HG03521 (cell line): ENCODE measurements around the gene NRXN3.

Experiments used
- ATAC-seq: cut with Tn5 transposase; IDR thresholded peaks from one replicate; pipeline ENCODE4 v1.9.1; 2021; ENCODE audit warnings: mild to moderate bottlenecking, moderate library complexity; ENCODE audit not compliant: unreplicated experiment

Gene NRXN3

GRCh38 chr14:79304279-79304678 lies 1134.1 kb downstream of the NRXN3 start:
- ATAC-seq: no peak

DNA sequence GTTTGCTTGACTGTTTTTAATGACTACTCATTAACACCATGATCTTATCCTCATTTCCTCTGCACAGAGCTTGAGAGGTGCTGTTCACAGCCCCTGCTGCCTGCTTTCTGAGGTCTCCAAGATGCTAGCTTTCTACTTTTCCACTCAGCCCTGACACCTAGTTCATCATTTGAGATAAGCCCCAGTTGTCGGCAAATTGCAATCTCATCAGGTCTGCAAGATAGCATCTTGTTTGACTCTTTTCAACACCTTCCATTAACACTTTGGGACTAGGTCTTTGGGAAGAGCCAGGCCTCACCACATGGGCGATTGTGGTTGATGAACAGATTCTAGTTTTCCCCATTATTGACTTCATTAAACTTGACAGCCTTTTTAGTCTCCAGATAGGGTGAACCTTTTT lies 1136.4 kb downstream of the NRXN3 start:
- ATAC-seq: no peak

DNA sequence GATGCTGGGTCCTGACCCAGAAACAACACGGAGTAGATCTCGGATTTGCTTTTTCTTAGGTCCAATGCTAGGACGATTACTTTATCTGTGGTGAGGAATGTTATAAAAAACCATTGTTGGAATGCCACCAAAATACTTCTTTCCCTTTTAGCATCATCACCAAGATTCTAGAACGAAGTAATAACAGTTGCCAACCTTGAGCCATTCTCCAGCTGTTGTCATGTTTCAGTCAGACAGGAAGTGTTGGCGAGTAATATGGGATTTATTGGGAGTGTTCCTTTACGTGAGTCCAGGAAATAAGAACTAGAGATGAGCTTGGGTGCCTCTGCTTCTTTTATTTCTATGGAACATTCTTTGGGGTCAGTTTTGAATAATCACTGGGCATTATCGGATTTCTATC lies 1148.2 kb downstream of the NRXN3 start:
- no peak for ATAC-seq

GRCh38 chr14:79320561-79320960 lies 1150.4 kb downstream of the NRXN3 start:
- no peak for ATAC-seq

DNA sequence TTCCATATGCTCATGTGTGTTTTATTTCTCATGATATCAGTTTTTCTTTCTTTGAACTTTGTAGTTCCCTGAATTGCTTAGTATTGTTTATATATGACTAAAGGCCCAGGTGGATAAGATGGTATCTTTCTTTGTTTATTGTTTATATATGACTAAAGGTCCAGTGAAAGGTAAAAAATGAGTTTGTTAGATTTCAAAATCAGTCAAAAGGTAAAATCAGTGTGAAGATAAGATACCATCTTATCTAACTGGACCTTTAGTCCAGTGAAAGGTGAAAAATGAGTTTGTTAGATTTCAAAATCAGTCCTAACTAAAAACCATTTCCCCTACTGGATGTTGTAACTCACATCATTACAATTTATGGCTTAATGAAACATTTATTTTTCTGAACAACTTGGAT lies 1150.9 kb downstream of the NRXN3 start:
- no peak for ATAC-seq

GRCh38 chr14:79325071-79325470 lies 1154.9 kb downstream of the NRXN3 start:
- ATAC-seq: no peak

DNA sequence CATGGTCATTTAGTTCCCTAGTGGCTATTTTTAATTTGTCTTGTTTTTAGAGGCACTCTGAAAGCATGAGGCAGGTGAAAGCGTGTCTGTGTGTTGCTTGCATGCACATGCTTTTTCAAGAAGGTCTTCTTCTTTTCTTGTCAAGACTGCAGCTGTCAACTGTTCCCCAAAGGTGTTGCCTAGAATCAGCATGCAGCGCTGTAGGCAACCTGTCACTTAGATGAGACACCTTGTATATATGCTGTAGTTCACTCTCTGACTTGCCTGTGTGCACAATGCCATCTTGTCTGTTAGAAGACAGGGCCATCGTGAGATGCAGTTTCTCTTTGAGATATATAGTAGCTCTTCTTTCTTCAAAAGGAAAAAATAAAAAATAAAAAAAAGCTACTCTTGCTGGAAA lies 1155.4 kb downstream of the NRXN3 start:
- ATAC-seq: no peak

GRCh38 chr14:79328863-79329262 lies 1158.7 kb downstream of the NRXN3 start:
- no peak for ATAC-seq

- ATAC-seq: no peak
Measured at GRCh38 chr14:79331830-79332229, 1161.7 kb downstream of the NRXN3 start.

GRCh38 chr14:79332504-79333197 lies 1162.5 kb downstream of the NRXN3 start:
- no peak for ATAC-seq

- ATAC-seq: no peak
Measured at GRCh38 chr14:79333198-79333546, 1163.0 kb downstream of the NRXN3 start.

DNA sequence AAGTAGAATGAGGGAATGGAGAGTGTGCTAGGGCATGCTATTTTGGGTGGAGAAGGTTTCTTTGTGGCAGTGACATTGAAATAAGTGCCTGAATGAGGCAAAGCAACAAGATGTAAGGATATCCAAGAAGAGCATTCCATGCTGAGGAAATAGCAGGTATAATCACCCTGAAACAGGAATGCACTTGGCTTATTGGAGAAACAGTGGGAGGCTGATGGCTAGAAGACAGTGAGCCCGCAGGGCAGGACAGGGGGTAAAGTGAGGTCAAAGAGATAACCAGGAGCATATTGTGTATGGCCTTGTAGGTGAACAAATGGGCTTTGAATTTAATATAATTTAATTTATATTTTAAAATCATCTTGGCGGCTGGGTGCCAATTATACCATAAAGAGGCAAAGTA lies 1164.1 kb downstream of the NRXN3 start:
- no peak for ATAC-seq

DNA sequence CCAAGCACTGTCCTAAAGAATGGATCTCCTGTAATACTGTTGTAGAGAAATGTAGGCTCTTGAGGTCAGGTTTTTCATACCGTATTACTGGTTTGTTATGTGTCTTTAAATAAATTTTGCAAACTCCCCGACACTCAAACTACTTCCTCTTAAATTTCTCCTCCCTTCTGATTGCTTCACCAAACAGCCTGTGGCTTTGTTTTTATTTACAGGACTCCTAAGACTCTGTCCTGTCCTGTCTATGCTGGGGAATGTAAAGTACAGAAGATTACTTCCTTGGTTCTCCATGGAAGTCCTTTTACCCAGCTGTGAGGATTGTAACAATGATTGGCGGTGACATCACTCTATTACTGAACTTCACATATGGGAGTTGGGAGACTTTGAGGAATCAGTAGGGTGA lies 1167.6 kb downstream of the NRXN3 start:
- no peak for ATAC-seq

DNA sequence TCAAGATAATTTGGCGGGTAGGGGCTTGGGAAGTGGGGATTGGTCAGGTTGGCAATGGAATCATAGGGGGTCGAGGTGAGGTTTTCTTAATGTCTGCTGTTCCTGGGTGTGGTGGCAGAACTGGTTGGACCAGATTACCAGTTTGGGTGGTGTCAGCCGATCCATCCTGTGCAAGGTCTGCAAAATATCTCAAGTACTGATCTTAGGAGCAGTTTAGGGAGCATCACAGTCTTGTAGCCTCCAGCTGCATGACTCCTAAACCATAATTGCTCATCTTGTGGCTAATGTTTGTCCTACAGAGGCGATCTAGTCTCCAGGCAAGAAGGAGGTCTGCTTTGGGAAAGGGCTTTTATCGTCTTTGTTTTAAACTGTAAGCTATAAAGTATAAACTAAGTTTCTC lies 1172.8 kb downstream of the NRXN3 start:
- ATAC-seq: no peak

DNA sequence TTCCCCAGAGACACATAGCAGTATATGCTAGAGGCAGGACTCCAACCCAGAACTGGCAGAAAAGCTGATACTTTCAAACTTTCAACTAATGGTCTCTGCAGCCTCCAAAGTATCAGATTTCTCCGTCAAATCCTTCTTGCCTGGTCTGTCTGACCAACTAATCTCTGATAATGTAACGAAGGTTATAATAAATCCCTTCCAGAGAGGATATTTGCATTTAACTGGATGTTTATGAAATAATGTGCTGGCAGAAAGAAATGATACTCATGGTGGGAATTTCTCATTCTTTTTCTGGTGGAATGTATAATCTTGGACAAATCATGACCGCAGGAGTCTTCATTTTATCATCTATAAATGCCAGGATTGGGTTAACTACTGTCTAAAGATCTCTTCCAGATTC lies 1180.8 kb downstream of the NRXN3 start:
- ATAC-seq: no peak

DNA sequence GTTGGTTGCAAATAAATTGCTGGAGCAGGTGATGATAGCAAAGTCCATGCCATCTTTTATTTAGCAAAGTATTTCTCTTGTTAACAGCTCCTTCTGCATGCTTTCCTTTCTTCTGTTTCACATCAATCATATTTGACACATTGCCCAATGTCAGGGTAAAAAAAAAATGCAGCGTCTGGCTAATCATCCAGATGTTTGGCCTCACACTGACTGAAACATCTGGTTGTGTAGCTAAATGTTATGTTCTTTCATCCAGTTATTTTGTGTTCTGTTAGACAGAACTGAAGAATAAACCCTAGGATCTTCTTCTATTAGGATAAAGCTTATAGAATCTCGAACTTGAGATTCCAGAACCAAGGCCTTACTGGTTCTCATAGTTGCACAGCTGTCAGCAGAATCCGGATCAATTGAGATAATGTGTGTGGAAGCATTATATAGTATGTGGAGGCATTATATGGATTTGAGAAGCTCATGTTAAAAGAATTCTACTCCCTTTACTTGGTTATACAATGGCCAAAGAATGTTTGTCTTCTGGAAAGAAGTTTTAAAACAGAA lies 1182.0 kb downstream of the NRXN3 start:
- no peak for ATAC-seq

DNA sequence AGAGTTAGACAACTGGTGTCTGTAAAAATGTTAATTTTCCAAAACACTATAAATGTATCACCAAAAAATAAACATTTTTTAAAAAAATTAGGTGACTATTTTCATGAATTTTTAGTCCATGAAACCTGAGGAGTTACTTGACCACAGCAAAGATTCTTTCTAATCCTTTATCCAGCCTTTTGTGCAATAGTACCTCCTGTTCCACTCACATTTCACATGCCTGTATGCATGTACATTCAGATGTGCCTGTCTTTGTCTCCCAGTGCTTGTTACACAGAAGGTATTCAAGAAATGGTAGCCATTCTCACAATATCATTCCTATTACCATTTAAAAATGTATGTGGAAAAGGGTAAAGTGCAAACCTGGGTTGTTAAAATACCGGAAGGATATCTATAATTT lies 1184.2 kb downstream of the NRXN3 start:
- ATAC-seq: no peak

GRCh38 chr14:79356040-79356439 lies 1185.9 kb downstream of the NRXN3 start:
- ATAC-seq: no peak

- no peak for ATAC-seq
Measured at GRCh38 chr14:79357307-79357706, 1187.1 kb downstream of the NRXN3 start.

- no peak for ATAC-seq
Measured at GRCh38 chr14:79363291-79363690, 1193.1 kb downstream of the NRXN3 start.

- ATAC-seq: no peak
Measured at GRCh38 chr14:79369359-79370332, 1199.5 kb downstream of the NRXN3 start.

DNA sequence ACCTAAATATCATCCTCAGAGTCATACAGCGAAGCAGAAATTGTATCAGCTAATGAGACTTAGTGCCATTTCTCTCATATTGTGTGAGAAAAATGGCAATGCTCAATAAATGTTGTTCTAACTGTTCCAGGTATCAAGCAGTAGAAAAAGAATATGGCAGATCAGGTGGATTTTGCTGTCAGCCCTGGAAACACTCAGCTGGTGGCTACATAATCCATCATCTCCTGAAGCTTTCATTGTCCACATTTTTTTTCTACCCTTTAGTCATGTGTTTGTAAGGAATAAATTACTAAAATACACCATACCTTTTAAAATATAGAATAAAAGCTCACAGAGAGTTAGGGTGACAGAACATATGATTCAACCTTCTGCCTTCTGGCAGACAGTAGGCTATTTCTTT lies 1200.8 kb downstream of the NRXN3 start:
- no peak for ATAC-seq
